ENCODE measurements around the gene TMEM108.

TMEM108 gene

GRCh38 chr3:133366921-133367320, 328.7 kb downstream of the TMEM108 start:
- DNase-seq, result no peak

GRCh38 chr3:133367403-133367802, 329.2 kb downstream of the TMEM108 start:
- DNase-seq, result no peak

GRCh38 chr3:133367956-133368355, 329.8 kb downstream of the TMEM108 start:
- DNase-seq, result no peak

GRCh38 chr3:133368371-133369067, 330.3 kb downstream of the TMEM108 start:
- DNase-seq, result no peak

GRCh38 chr3:133369068-133369440, 330.9 kb downstream of the TMEM108 start:
- DNase-seq, result no peak

GRCh38 chr3:133371181-133371580, 333.0 kb downstream of the TMEM108 start:
- DNase-seq, result no peak

GRCh38 chr3:133371676-133372075, 333.5 kb downstream of the TMEM108 start:
- DNase-seq, result no peak

- DNase-seq, result no peak
These were observed 336.7 kb downstream of the TMEM108 start for GRCh38 chr3:133374708-133375402.

GRCh38 chr3:133375403-133375745, 337.2 kb downstream of the TMEM108 start:
- DNase-seq, result no peak

GRCh38 chr3:133376810-133377209, 338.6 kb downstream of the TMEM108 start:
- no peak for DNase-seq

GRCh38 chr3:133377396-133377795, 339.2 kb downstream of the TMEM108 start:
- DNase-seq, result no peak

GRCh38 chr3:133379926-133380325, 341.7 kb downstream of the TMEM108 start:
- no peak for DNase-seq

- no peak for DNase-seq
These were observed 342.5 kb downstream of the TMEM108 start for GRCh38 chr3:133380481-133381225.

GRCh38 chr3:133381346-133382109, 343.3 kb downstream of the TMEM108 start:
- no peak for DNase-seq

- DNase-seq, result no peak
These were observed 345.0 kb downstream of the TMEM108 start for GRCh38 chr3:133383175-133383574.

- no peak for DNase-seq
These were observed 345.6 kb downstream of the TMEM108 start for GRCh38 chr3:133383741-133384140.

- peak; percentile 8 for DNase-seq
These were observed 346.3 kb downstream of the TMEM108 start for GRCh38 chr3:133384331-133385027.

GRCh38 chr3:133386876-133387275, 348.7 kb downstream of the TMEM108 start:
- no peak for DNase-seq

GRCh38 chr3:133387341-133387740, 349.1 kb downstream of the TMEM108 start:
- DNase-seq, result no peak

- no peak for DNase-seq
These were observed 350.7 kb downstream of the TMEM108 start for GRCh38 chr3:133388696-133389395.

- DNase-seq, result no peak
These were observed 352.5 kb downstream of the TMEM108 start for GRCh38 chr3:133390715-133391114.

GRCh38 chr3:133393204-133393603, 355.0 kb downstream of the TMEM108 start:
- DNase-seq, result no peak
